ENCODE measurements around the gene NMT1.

GRCh38 chr17:45128989-45129388 lies 67.9 kb downstream of the NMT1 start:
- TF ChIP-seq POLR2AphosphoS5 (IDR thresholded peaks at IDR 0.05; ENCODE audit: low read depth, low read length): no peak
- TF ChIP-seq TAF1 (IDR thresholded peaks at IDR 0.05; ENCODE audit: borderline replicate concordance, insufficient read depth, low read length): no peak
- no peak for TF ChIP-seq REST (IDR thresholded peaks at IDR 0.05; ENCODE audit: insufficient read depth in 1 of 2, low read depth in 2 of 2, low read length in 2 of 2)
- no peak for TF ChIP-seq SIN3A (IDR thresholded peaks at IDR 0.05; ENCODE audit: borderline replicate concordance, insufficient read depth, low read length)
- TF ChIP-seq FOXP2 (optimal IDR thresholded peaks at IDR 0.05; ENCODE audit: borderline replicate concordance, extremely low read depth, extremely low read length, insufficient read depth): no peak
